ENCODE measurements around the gene ABRACL.

DNA sequence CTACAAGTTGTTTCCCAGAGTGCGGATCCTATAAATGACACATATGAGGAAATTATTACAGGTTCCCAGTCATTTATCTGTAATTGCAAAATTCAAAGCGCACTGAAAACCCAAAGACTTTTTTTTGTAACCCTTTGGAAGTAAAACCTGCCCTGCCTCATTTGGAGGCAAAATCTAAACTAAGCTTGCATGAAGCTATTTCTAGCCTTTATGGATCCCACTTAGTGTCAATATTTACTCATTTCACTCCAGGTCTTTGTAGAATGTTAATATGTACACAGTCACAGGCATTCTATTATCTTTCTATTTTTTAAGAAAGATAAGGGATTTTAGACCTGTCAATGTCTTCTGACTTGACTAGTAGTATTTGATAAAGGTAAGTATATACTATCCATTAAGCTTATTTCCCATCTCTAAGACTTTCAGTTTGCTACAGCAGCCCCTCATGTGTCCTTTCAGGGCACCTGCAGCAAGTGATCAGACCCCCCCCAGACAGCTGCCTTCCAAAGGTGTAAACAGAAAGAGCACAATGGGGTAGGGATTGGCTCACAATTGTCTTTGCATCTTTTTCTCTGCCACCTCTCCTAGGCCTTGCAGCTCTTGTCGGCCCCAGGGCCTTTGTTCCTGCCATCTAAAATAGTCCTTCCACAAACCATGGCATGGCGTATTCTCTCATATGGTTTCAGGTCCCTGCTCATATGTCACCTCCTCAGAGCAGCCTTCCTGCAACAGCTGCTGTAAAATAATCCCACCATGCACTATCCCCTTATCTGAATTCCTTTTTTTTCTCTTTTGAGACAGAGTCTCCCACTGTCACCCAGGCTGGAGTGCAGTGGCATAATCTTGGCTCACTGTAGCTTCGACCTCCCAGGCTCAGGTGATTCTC lies 39.2 kb upstream of the ABRACL start:
- no peak for TF ChIP-seq POLR2A (IDR thresholded peaks at IDR 0.05)
- TF ChIP-seq CTCF (IDR thresholded peaks at IDR 0.05), result no peak
